ENCODE data around the gene TMEM229B. TPM values are rescaled to one million over a fixed set of nuclear protein-coding genes. Genes with fewer than 3 reads are reported as not detected.
A peak's percentile ranks its signal among the peaks of the same experiment; 100 is the strongest.

Gene TMEM229B
- polyA plus RNA-seq, 2 of the 4 experiments (the other 2 are of a cell fraction) = 0.19 to 0.31 TPM

GRCh38 chr14:67474366-67474765, 14.2 kb downstream of the TMEM229B start:
- Histone ChIP-seq H3K9me3 (no peaks in the 10 kb centered on the region), H3K4me3 (no peak overlapping the region), H3K4me2 (no peak overlapping the region), H3K4me1 (no peaks in the 10 kb centered on the region), H3K27ac (no peak overlapping the region)
- POLR2A ChIA-PET = no interaction called here
- CTCF ChIA-PET = no interaction called here
- ATAC-seq (no peak), FAIRE-seq (no peak), DNase-seq (ENCODE audit: low read depth in 1 of 2, low spot score in 1 of 2) (no peak)
- 85% methylated on average over 1 of the region's 1 CpG for WGBS (ENCODE audit: missing lambda C conversion rate)
- TF ChIP-seq EP300 (IDR thresholded peaks at IDR 0.05) (no peak), MAFK (IDR thresholded peaks at IDR 0.05; ENCODE audit: partially characterized antibody) (peak; percentile 1)

GRCh38 chr14:67473290-67474082, 15.0 kb downstream of the TMEM229B start:
- TF ChIP-seq TFCP2L1 (CRISPR knock-in tag; IDR thresholded peaks at IDR 0.05) (no peak), JUNB (IDR thresholded peaks at IDR 0.05) (no peak)
- POLR2A ChIA-PET = no interaction called here
- 93% methylated on average over 51 of the region's 52 CpGs for WGBS (ENCODE audit: missing lambda C conversion rate)
- Histone ChIP-seq H3K9me3 (no peaks in the 10 kb centered on the region), H3K27ac (no peak overlapping the region), H3K4me1 (no peaks in the 10 kb centered on the region), H3K4me3 (no peak overlapping the region), H3K4me2 (no peak overlapping the region)
- CTCF ChIA-PET = interaction anchor here (1.3 kb wide), 1 partner anchor 98 kb away, joined by 3 read pairs; no protein-coding TSS in a partner anchor
- ATAC-seq = no peak
- no peak for FAIRE-seq
- no peak for DNase-seq (ENCODE audit: low read depth in 1 of 2, low spot score in 1 of 2)

- H3K4me3 ChIP-seq = no peak overlapping the region
- CTCF ChIA-PET = interaction anchor here (1.3 kb wide), 1 partner anchor 99 kb away, joined by 3 read pairs; no protein-coding TSS in a partner anchor
- H3K4me2 ChIP-seq = no peak overlapping the region
- H3K9me3 ChIP-seq = no peaks in the 10 kb centered on the region
- POLR2A ChIA-PET = no interaction called here
- FAIRE-seq = no peak
- DNase-seq (ENCODE audit: low read depth in 1 of 2, low spot score in 1 of 2) = no peak
- ATAC-seq = no peak
- no peak overlapping the region for H3K27ac ChIP-seq
- TF ChIP-seq EHF (CRISPR knock-in tag; IDR thresholded peaks at IDR 0.05) (no peak), CTCF (IDR thresholded peaks at IDR 0.05) (no peak), ZNF302 (CRISPR knock-in tag; IDR thresholded peaks at IDR 0.05) (no peak), MAZ (IDR thresholded peaks at IDR 0.05; ENCODE audit: borderline replicate concordance, low read depth, low read length) (no peak), RNF2 (IDR thresholded peaks at IDR 0.05; ENCODE audit: borderline replicate concordance, low read depth) (no peak), JUN (IDR thresholded peaks at IDR 0.05) (no peak), FOXS1 (CRISPR knock-in tag; IDR thresholded peaks at IDR 0.05) (no peak), POLR2AphosphoS2 (conservative IDR thresholded peaks at IDR 0.05; ENCODE audit: low read length) (no peak), CHD2 (IDR thresholded peaks at IDR 0.05; ENCODE audit: low read length, partially characterized antibody) (no peak), KDM5A (IDR thresholded peaks at IDR 0.05) (no peak), HOXB13 (CRISPR knock-in tag; IDR thresholded peaks at IDR 0.05; ENCODE audit: low read depth) (no peak), RCOR1 (IDR thresholded peaks at IDR 0.05; ENCODE audit: low read depth, low read length) (no peak), MAX (IDR thresholded peaks at IDR 0.05) (no peak), GATA3 (IDR thresholded peaks at IDR 0.05; ENCODE audit: borderline replicate concordance) (no peak), HES2 (IDR thresholded peaks at IDR 0.05) (no peak), BHLHE40 (IDR thresholded peaks at IDR 0.05; ENCODE audit: low read depth, low read length) (no peak), NFE2L2 (conservative IDR thresholded peaks at IDR 0.05; ENCODE audit: low read length) (no peak), POLR2A (IDR thresholded peaks at IDR 0.05; ENCODE audit: low read length) (no peak)
- no peaks in the 10 kb centered on the region for H3K4me1 ChIP-seq
- WGBS (ENCODE audit: missing lambda C conversion rate) = 72% methylated on average over 10 of the region's 10 CpGs
Measured at GRCh38 chr14:67472726-67473125, 15.8 kb downstream of the TMEM229B start.

Data from A549 (cell line).